H1 (cell line): ENCODE measurements around the gene DISC1. TPM values are rescaled to one million over a fixed set of nuclear protein-coding genes. Genes with fewer than 3 reads are reported as not detected.

Source experiments
- CTCF ChIA-PET: fragments of 300-600 bp; sonication (Branson Sonifier 250); formaldehyde crosslinking; loops from one replicate; lab custom pipeline; 2021; ENCODE audit not compliant: partially characterized antibody; lab: Charles Lee
- POLR2A ChIA-PET: fragments of 300-600 bp; sonication (Branson Sonifier 250); formaldehyde crosslinking; loops from one replicate; lab custom pipeline; 2021; ENCODE audit warnings: inconsistent platforms; ENCODE audit not compliant: partially characterized antibody; lab: Charles Lee
- DNase-seq, 2 experiments: peaks; one replicate each; pipeline versions ENCODE4 v3.0.0 to v3.0.0-alpha.2; 2010 to 2022; ENCODE audit warnings: low spot score in 2 of 2, low read depth in 1 of 2, mixed read lengths in 1 of 2
- FAIRE-seq: peaks from 2 replicates; lab custom pipeline; 2011; peaks lifted over from hg19 to GRCh38; lab: Jason Lieb, UNC
- H2AFZ ChIP-seq: 2 replicates; pipeline ENCODE4 v1.8.1; 2012; ENCODE audit warnings: low read length, inconsistent platforms
- H2AK5ac ChIP-seq: 2 replicates; pipeline ENCODE4 v1.6.1; 2013; ENCODE audit warnings: low read depth, low read length
- H2BK120ac ChIP-seq: replicated peaks from 2 replicates; pipeline ENCODE3; 2013; ENCODE audit warnings: low read depth, low read length, inconsistent platforms
- H2BK12ac ChIP-seq: 2 replicates; pipeline ENCODE4 v1.6.1; 2013; ENCODE audit warnings: low read depth, low read length
- H2BK15ac ChIP-seq: 2 replicates; pipeline ENCODE4 v1.6.1; 2013; ENCODE audit warnings: low read length
- H2BK20ac ChIP-seq: 2 replicates; pipeline ENCODE4 v1.6.1; 2013; ENCODE audit warnings: low read length
- H2BK5ac ChIP-seq: 2 replicates; pipeline ENCODE4 v1.6.1; 2013; ENCODE audit warnings: low read depth, low read length
- H3K14ac ChIP-seq: 2 replicates; pipeline ENCODE4 v1.6.1; 2013; ENCODE audit warnings: inconsistent platforms; ENCODE audit not compliant: insufficient read length
- H3K18ac ChIP-seq: 2 replicates; pipeline ENCODE4 v1.6.1; 2013; ENCODE audit warnings: low read length; ENCODE audit errors: extremely low read depth
- H3K23ac ChIP-seq: 2 replicates; pipeline ENCODE4 v1.6.1; 2013; ENCODE audit warnings: inconsistent platforms; ENCODE audit not compliant: insufficient read length
- H3K23me2 ChIP-seq: 2 replicates; pipeline ENCODE4 v1.6.1; 2013; ENCODE audit warnings: low read depth, low read length
- H3K27ac ChIP-seq: 2 replicates; pipeline ENCODE4 v1.6.1; 2011; ENCODE audit warnings: low read depth, low read length, inconsistent platforms
- H3K27me3 ChIP-seq, 4 experiments: replicated peaks in 1 of 4; 1 replicate in 1 of 4; 2 replicates in 3 of 4; pipeline versions ENCODE4 v1.6.1 to v1.8.1; 2011 to 2013; ENCODE audit warnings: low read length in 3 of 4, mild to moderate bottlenecking in 3 of 4, inconsistent platforms in 2 of 4, mixed read lengths in 2 of 4, moderate library complexity in 1 of 4; ENCODE audit not compliant: control insufficient read depth in 3 of 4, insufficient read depth in 3 of 4; ENCODE audit errors: extremely low read depth in 1 of 4
- H3K36me3 ChIP-seq, 4 experiments: 2 replicates each; pipeline versions ENCODE4 v1.6.1 to v1.8.1; 2011 to 2013; ENCODE audit warnings: mild to moderate bottlenecking in 4 of 4, low read length in 3 of 4, moderate library complexity in 2 of 4, control low read depth in 1 of 4, inconsistent platforms in 1 of 4; ENCODE audit not compliant: insufficient read depth in 4 of 4, control insufficient read depth in 2 of 4
- H3K4ac ChIP-seq: replicated peaks from 2 replicates; pipeline ENCODE3; 2013; ENCODE audit warnings: low read length, low read depth, mixed read lengths, inconsistent platforms; ENCODE audit not compliant: insufficient read length
- H3K4me1 ChIP-seq, 4 experiments: replicated peaks in 1 of 4; 1 replicate in 1 of 4; 2 replicates in 3 of 4; pipeline versions ENCODE4 v1.6.1 to v1.8.1; 2011 to 2013; ENCODE audit warnings: low read length in 3 of 4, inconsistent platforms in 2 of 4, mixed read lengths in 1 of 4; ENCODE audit not compliant: insufficient read depth in 4 of 4, control insufficient read depth in 3 of 4
- H3K4me2 ChIP-seq, 2 experiments: 2 replicates each; pipeline versions ENCODE4 v1.6.1 to v1.8.1; 2011 to 2013; ENCODE audit warnings: low read depth in 2 of 2, low read length in 2 of 2, control low read depth in 1 of 2, inconsistent platforms in 1 of 2, mild to moderate bottlenecking in 1 of 2; ENCODE audit not compliant: insufficient read depth in 1 of 2
- H3K4me3 ChIP-seq, 4 experiments: fragments of 200-600, 300-600 bp in 1 of 4; sonication (generic), shearing (Covaris generic), sonication (Bioruptor Twin) in 1 of 4; 2 replicates each; pipeline versions ENCODE4 v1.5.1 to v1.8.1; 2011 to 2016; ENCODE audit warnings: low read length in 4 of 4, low read depth in 3 of 4, control low read depth in 2 of 4, inconsistent platforms in 2 of 4, mild to moderate bottlenecking in 2 of 4, mixed read lengths in 1 of 4, moderate library complexity in 1 of 4; ENCODE audit not compliant: insufficient read depth in 2 of 4; ENCODE audit errors: extremely low read depth in 1 of 4
- H3K56ac ChIP-seq: replicated peaks from 2 replicates; pipeline ENCODE3; 2013; ENCODE audit warnings: low read depth, mild to moderate bottlenecking, mixed read lengths, low read length, inconsistent platforms; ENCODE audit not compliant: insufficient read length
- H3K79me1 ChIP-seq: 2 replicates; pipeline ENCODE4 v1.6.1; 2013; ENCODE audit warnings: low read depth, low read length, control low read depth
- H3K79me2 ChIP-seq, 2 experiments: 2 replicates each; pipeline versions ENCODE4 v1.6.1 to v1.8.1; 2012 to 2013; ENCODE audit warnings: low read length in 2 of 2, mild to moderate bottlenecking in 2 of 2, inconsistent platforms in 1 of 2; ENCODE audit not compliant: insufficient read depth in 2 of 2, control insufficient read depth in 1 of 2
- H3K9ac ChIP-seq, 4 experiments: replicated peaks in 1 of 4; 1 replicate in 1 of 4; 2 replicates in 3 of 4; pipeline versions ENCODE4 v1.6.1 to v1.8.1; 2011 to 2013; ENCODE audit warnings: low read depth in 3 of 4, low read length in 3 of 4, control low read depth in 2 of 4, mild to moderate bottlenecking in 2 of 4, moderate library complexity in 2 of 4, inconsistent platforms in 1 of 4; ENCODE audit errors: extremely low read depth in 1 of 4
- H3K9me3 ChIP-seq, 2 experiments: 2 replicates each; pipeline versions ENCODE4 v1.6.1 to v1.8.1; 2012 to 2013; ENCODE audit warnings: mild to moderate bottlenecking in 2 of 2, moderate library complexity in 2 of 2, control low read depth in 1 of 2, inconsistent platforms in 1 of 2, low read depth in 1 of 2, low read length in 1 of 2, mixed read lengths in 1 of 2; ENCODE audit not compliant: insufficient read depth in 2 of 2
- H4K20me1 ChIP-seq, 2 experiments: replicated peaks in 1 of 2; 2 replicates each; pipeline versions ENCODE3 to v1.8.1; 2011 to 2013; ENCODE audit warnings: inconsistent platforms in 2 of 2, low read length in 2 of 2, mild to moderate bottlenecking in 1 of 2; ENCODE audit not compliant: insufficient read depth in 2 of 2, control insufficient read depth in 1 of 2
- H4K5ac ChIP-seq: 2 replicates; pipeline ENCODE4 v1.6.1; 2013; ENCODE audit warnings: low read length, low read depth, mixed read lengths, inconsistent platforms; ENCODE audit not compliant: insufficient read length
- H4K8ac ChIP-seq: 2 replicates; pipeline ENCODE4 v1.8.0; 2013; ENCODE audit warnings: mild to moderate bottlenecking, moderate library complexity, low read length, inconsistent platforms; ENCODE audit not compliant: insufficient read depth; ENCODE audit errors: extremely low read depth
- H4K91ac ChIP-seq: replicated peaks from 2 replicates; pipeline ENCODE3; 2013; ENCODE audit warnings: low read length, mixed read lengths, inconsistent platforms; ENCODE audit not compliant: insufficient read length
- BACH1 ChIP-seq: IDR thresholded peaks from 2 replicates; pipeline ENCODE4 v1.6.1; 2012; ENCODE audit warnings: low read length, improper control_type of control experiment
- CBX8 ChIP-seq: fragments of 300-800, 300-1000 bp; sonication (generic); IDR thresholded peaks from 2 replicates; pipeline ENCODE4 v1.7.1; 2016; ENCODE audit warnings: low read depth, low read length, borderline replicate concordance
- CHD2 ChIP-seq: IDR thresholded peaks from 2 replicates; pipeline ENCODE4 v1.6.1; 2012; ENCODE audit warnings: low read length, improper control_type of control experiment
- CTCF ChIP-seq, 3 experiments: IDR thresholded peaks; 1 replicate in 2 of 3; 2 replicates in 1 of 3; pipeline versions ENCODE4 v1.5.1 to v1.6.1; 2011; ENCODE audit warnings: low read length in 3 of 3, mild to moderate bottlenecking in 3 of 3, inconsistent platforms in 2 of 3, low read depth in 1 of 3, moderate library complexity in 1 of 3; ENCODE audit not compliant: insufficient read depth in 1 of 3; ENCODE audit errors: control extremely low read depth in 1 of 3
- HDAC6 ChIP-seq: IDR thresholded peaks from one replicate; pipeline ENCODE4 v1.7.1; 2012; ENCODE audit warnings: low read depth, mild to moderate bottlenecking, inconsistent platforms, low read length, moderate library complexity
- KDM1A ChIP-seq: fragments of 200-600, 300-600 bp; sonication (generic); IDR thresholded peaks from 2 replicates; pipeline ENCODE4 v1.7.1; 2016; ENCODE audit warnings: mild to moderate bottlenecking, low read length, borderline replicate concordance
- KDM5A ChIP-seq: fragments of 200-600 bp; IDR thresholded peaks from 2 replicates; pipeline ENCODE4 v1.7.1; 2012; ENCODE audit warnings: mild to moderate bottlenecking, low read length, inconsistent platforms, mixed read lengths
- MAFK ChIP-seq: IDR thresholded peaks from 2 replicates; pipeline ENCODE4 v1.6.1; 2012; ENCODE audit warnings: low read depth, mild to moderate bottlenecking, improper control_type of control experiment, low read length
- MAX ChIP-seq: IDR thresholded peaks from 2 replicates; pipeline ENCODE4 v1.6.1; 2012; ENCODE audit warnings: inconsistent platforms
- SAP30 ChIP-seq: fragments of 300-600 bp; sonication (generic); IDR thresholded peaks from 2 replicates; pipeline ENCODE4 v1.7.1; 2012; ENCODE audit warnings: low read length, moderate library complexity, mild to moderate bottlenecking, inconsistent platforms; ENCODE audit not compliant: insufficient read depth, insufficient replicate concordance
- SIN3A ChIP-seq, 2 experiments: IDR thresholded peaks in 1 of 2; conservative IDR thresholded peaks in 1 of 2; 2 replicates each; pipeline ENCODE4 v1.6.1; 2011 to 2012; ENCODE audit warnings: low read length in 2 of 2, improper control_type of control experiment in 1 of 2, low read depth in 1 of 2, mild to moderate bottlenecking in 1 of 2
- SIX5 ChIP-seq: IDR thresholded peaks from 2 replicates; pipeline ENCODE4 v1.6.1; 2011; ENCODE audit warnings: mild to moderate bottlenecking, low read depth, low read length
- WGBS, 2 experiments: shearing (Covaris generic) in 1 of 2; methylation state at CpG; one replicate each; pipeline versions ENCODE4 v1.1.6 to v1.1.7; 2013 to 2015; ENCODE audit warnings: low lambda C conversion rate in 2 of 2, mixed read lengths in 2 of 2, inconsistent platforms in 1 of 2, low coverage in 1 of 2, missing lambda C conversion rate in 1 of 2; ENCODE audit not compliant: insufficient replicate concordance in 2 of 2, insufficient coverage in 1 of 2, insufficient read length in 1 of 2; ENCODE audit errors: extremely low coverage in 1 of 2, missing lambda C conversion rate in 1 of 2; 5-methylcytosine and 5-hydroxymethylcytosine counted together
- polyA plus RNA-seq, 7 experiments: library from polyadenylated mRNA; depleted of rRNA in 3 of 7; stranded (reverse) in 5 of 7; unstranded in 2 of 7; fragments of >200 nt in 5 of 7; fragments of 200-250 nt in 2 of 7; gene quantifications; 1 replicate in 5 of 7; 2 replicates in 1 of 7; 4 replicates in 1 of 7; pipeline versions ENCODE4 v1.2.1 to v1.2.3, GENCODE V29; 2011 to 2013; ENCODE audit warnings: missing spikeins in 2 of 7, mixed read lengths in 2 of 7
- total RNA-seq: library from RNA; stranded (reverse); fragmentation: NEBNext Ultra II Directional; extraction: Animal tissue kit (Norgen Biotek cat#: 25700); gene quantifications from 2 replicates; pipeline ENCODE4 v1.2.1, GENCODE V29; 2021

The DISC1 gene
- total and polyA plus RNA-seq, 2 of the 8 experiments (the other 6 are each of a cell fraction or from before 2014, with no cell fraction given): 1.1 to 3.5 TPM

- Histone ChIP-seq H3K23ac (no peak overlapping the region), H3K4me2 (no peak overlapping the region), H3K36me3 (no peaks in the 10 kb centered on the region), H3K14ac (no peak overlapping the region), H2BK5ac (no peak overlapping the region), H4K20me1 (no peaks in the 10 kb centered on the region), H2BK20ac (no peak overlapping the region), H3K4ac (no peak overlapping the region), H4K5ac (no peak overlapping the region), H3K18ac (no peak overlapping the region), H3K56ac (no peak overlapping the region), H3K79me1 (no peaks in the 10 kb centered on the region), H2BK12ac (no peak overlapping the region), H4K91ac (no peak overlapping the region), H4K8ac (no peak overlapping the region), H3K4me1 (no peaks in the 10 kb centered on the region), H2BK120ac (no peak overlapping the region), H2AFZ (no peak overlapping the region), H3K23me2 (no peaks in the 10 kb centered on the region), H3K79me2 (no peaks in the 10 kb centered on the region), H3K9ac (no peak overlapping the region), H3K27me3 (no peaks in the 10 kb centered on the region), H3K27ac (no peak overlapping the region), H3K4me3 (no peak overlapping the region), H3K9me3 (no peaks in the 10 kb centered on the region), H2AK5ac (no peak overlapping the region), H2BK15ac (no peak overlapping the region)
- no peak for FAIRE-seq
- WGBS, 2 experiments: 79% methylated on average over 3 of the region's 3 CpGs; no CpG with 5 or more reads in 1 of the 2 experiments
- no peak for DNase-seq
- CTCF ChIA-PET: interaction anchor here (1.1 kb wide), 1 partner anchor 18 kb away, joined by 3 read pairs; no protein-coding TSS in a partner anchor
- POLR2A ChIA-PET: no interaction called here
- no peak for TF ChIP-seq MAX
- no peak for TF ChIP-seq BACH1
- TF ChIP-seq SAP30: no peak
- no peak for TF ChIP-seq HDAC6
- no peak for TF ChIP-seq SIX5
- no peak for TF ChIP-seq MAFK
- no peak for TF ChIP-seq KDM5A
- no peak for TF ChIP-seq CBX8
- TF ChIP-seq CTCF (IDR thresholded peaks at IDR 0.05; ENCODE audit: control extremely low read depth in 1 of 3, insufficient read depth in 1 of 3, low read depth in 1 of 3, low read length in 3 of 3): no peak
- TF ChIP-seq KDM1A: no peak
- TF ChIP-seq SIN3A (conservative IDR thresholded peaks at IDR 0.05 in 1 of 2, IDR thresholded peaks at IDR 0.05 in 1 of 2; ENCODE audit: low read depth in 1 of 2, low read length in 2 of 2): no peak
- no peak for TF ChIP-seq CHD2
Measured at GRCh38 chr1:231706934-231707333, 80.3 kb downstream of the DISC1 start.
